H1 (cell line): ENCODE measurements around the gene STK32C. TPM values are rescaled to one million over a fixed set of nuclear protein-coding genes. Genes with fewer than 3 reads are reported as not detected.

Experiments used
- CHD1 ChIP-seq: IDR thresholded peaks from 2 replicates; pipeline ENCODE4 v1.6.1; 2012; ENCODE audit warnings: low read depth, low read length, improper control_type of control experiment
- JUND ChIP-seq: IDR thresholded peaks from 2 replicates; pipeline ENCODE4 v1.6.1; 2011; ENCODE audit warnings: mild to moderate bottlenecking, improper control_type of control experiment, low read length
- NRF1 ChIP-seq: IDR thresholded peaks from 2 replicates; pipeline ENCODE4 v1.6.1; 2011; ENCODE audit warnings: mild to moderate bottlenecking, low read depth, low read length, improper control_type of control experiment
- RBBP5 ChIP-seq: IDR thresholded peaks from 2 replicates; pipeline ENCODE4 v1.7.1; 2012; ENCODE audit warnings: low read depth, mild to moderate bottlenecking, inconsistent platforms, low read length, moderate library complexity, borderline replicate concordance
- TBP ChIP-seq: IDR thresholded peaks from 2 replicates; pipeline ENCODE4 v1.6.1; 2011; ENCODE audit warnings: low read depth, low read length, improper control_type of control experiment
- polyA plus RNA-seq, 7 experiments: library from polyadenylated mRNA; depleted of rRNA in 3 of 7; stranded (reverse) in 5 of 7; unstranded in 2 of 7; fragments of >200 nt in 5 of 7; fragments of 200-250 nt in 2 of 7; gene quantifications; 1 replicate in 5 of 7; 2 replicates in 1 of 7; 4 replicates in 1 of 7; pipeline versions ENCODE4 v1.2.1 to v1.2.3, GENCODE V29; 2011 to 2013; ENCODE audit warnings: missing spikeins in 2 of 7, mixed read lengths in 2 of 7
- total RNA-seq: library from RNA; stranded (reverse); fragmentation: NEBNext Ultra II Directional; extraction: Animal tissue kit (Norgen Biotek cat#: 25700); gene quantifications from 2 replicates; pipeline ENCODE4 v1.2.1, GENCODE V29; 2021
- TF ChIP-seq, protein P1 (sequence below): fragments of 300-600 bp; sonication (generic); IDR thresholded peaks from 2 replicates; pipeline ENCODE4 v1.7.1; 2012; ENCODE audit warnings: low read length, moderate library complexity, mild to moderate bottlenecking, inconsistent platforms; ENCODE audit not compliant: insufficient replicate concordance
- TF ChIP-seq, protein P2 (sequence below): IDR thresholded peaks from 2 replicates; pipeline ENCODE4 v1.6.1; 2012; ENCODE audit warnings: inconsistent platforms

STK32C gene
- total and polyA plus RNA-seq, 2 of the 8 experiments (the other 6 are each of a cell fraction or from before 2014, with no cell fraction given), result 10.6 to 15.6 TPM

DNA sequence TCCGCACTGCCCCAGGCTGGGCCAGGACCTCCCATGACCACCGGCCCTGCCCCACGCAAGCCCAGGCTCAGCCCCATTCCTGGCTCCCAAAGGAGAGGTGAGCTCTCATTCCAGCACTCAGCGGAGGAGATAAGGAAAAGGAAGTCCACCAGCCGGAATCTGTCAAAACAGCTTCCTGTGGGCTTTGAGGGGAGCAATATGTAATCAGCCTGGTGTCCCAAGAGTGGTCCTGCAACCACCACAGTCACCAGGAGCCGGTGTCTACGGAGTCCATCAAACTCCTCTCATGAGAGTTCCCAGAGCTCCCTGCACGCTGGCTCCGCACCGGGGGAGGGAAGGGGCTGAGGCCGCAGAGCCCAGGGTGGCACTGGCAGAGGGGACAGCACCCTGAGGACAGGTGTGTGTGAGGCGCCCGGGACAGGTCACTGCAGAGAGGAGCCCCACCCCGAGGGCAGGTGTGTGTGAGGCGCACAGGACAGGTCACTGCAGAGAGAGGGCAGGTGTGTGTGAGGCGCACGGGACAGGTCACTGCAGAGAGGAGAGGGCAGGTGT is 57.9 kb downstream of the STK32C start (continued):
- no peak for TF ChIP-seq RBBP5
- no peak for TF ChIP-seq CHD1
- TF ChIP-seq JUND, result no peak
- TF ChIP-seq, protein P1, sequence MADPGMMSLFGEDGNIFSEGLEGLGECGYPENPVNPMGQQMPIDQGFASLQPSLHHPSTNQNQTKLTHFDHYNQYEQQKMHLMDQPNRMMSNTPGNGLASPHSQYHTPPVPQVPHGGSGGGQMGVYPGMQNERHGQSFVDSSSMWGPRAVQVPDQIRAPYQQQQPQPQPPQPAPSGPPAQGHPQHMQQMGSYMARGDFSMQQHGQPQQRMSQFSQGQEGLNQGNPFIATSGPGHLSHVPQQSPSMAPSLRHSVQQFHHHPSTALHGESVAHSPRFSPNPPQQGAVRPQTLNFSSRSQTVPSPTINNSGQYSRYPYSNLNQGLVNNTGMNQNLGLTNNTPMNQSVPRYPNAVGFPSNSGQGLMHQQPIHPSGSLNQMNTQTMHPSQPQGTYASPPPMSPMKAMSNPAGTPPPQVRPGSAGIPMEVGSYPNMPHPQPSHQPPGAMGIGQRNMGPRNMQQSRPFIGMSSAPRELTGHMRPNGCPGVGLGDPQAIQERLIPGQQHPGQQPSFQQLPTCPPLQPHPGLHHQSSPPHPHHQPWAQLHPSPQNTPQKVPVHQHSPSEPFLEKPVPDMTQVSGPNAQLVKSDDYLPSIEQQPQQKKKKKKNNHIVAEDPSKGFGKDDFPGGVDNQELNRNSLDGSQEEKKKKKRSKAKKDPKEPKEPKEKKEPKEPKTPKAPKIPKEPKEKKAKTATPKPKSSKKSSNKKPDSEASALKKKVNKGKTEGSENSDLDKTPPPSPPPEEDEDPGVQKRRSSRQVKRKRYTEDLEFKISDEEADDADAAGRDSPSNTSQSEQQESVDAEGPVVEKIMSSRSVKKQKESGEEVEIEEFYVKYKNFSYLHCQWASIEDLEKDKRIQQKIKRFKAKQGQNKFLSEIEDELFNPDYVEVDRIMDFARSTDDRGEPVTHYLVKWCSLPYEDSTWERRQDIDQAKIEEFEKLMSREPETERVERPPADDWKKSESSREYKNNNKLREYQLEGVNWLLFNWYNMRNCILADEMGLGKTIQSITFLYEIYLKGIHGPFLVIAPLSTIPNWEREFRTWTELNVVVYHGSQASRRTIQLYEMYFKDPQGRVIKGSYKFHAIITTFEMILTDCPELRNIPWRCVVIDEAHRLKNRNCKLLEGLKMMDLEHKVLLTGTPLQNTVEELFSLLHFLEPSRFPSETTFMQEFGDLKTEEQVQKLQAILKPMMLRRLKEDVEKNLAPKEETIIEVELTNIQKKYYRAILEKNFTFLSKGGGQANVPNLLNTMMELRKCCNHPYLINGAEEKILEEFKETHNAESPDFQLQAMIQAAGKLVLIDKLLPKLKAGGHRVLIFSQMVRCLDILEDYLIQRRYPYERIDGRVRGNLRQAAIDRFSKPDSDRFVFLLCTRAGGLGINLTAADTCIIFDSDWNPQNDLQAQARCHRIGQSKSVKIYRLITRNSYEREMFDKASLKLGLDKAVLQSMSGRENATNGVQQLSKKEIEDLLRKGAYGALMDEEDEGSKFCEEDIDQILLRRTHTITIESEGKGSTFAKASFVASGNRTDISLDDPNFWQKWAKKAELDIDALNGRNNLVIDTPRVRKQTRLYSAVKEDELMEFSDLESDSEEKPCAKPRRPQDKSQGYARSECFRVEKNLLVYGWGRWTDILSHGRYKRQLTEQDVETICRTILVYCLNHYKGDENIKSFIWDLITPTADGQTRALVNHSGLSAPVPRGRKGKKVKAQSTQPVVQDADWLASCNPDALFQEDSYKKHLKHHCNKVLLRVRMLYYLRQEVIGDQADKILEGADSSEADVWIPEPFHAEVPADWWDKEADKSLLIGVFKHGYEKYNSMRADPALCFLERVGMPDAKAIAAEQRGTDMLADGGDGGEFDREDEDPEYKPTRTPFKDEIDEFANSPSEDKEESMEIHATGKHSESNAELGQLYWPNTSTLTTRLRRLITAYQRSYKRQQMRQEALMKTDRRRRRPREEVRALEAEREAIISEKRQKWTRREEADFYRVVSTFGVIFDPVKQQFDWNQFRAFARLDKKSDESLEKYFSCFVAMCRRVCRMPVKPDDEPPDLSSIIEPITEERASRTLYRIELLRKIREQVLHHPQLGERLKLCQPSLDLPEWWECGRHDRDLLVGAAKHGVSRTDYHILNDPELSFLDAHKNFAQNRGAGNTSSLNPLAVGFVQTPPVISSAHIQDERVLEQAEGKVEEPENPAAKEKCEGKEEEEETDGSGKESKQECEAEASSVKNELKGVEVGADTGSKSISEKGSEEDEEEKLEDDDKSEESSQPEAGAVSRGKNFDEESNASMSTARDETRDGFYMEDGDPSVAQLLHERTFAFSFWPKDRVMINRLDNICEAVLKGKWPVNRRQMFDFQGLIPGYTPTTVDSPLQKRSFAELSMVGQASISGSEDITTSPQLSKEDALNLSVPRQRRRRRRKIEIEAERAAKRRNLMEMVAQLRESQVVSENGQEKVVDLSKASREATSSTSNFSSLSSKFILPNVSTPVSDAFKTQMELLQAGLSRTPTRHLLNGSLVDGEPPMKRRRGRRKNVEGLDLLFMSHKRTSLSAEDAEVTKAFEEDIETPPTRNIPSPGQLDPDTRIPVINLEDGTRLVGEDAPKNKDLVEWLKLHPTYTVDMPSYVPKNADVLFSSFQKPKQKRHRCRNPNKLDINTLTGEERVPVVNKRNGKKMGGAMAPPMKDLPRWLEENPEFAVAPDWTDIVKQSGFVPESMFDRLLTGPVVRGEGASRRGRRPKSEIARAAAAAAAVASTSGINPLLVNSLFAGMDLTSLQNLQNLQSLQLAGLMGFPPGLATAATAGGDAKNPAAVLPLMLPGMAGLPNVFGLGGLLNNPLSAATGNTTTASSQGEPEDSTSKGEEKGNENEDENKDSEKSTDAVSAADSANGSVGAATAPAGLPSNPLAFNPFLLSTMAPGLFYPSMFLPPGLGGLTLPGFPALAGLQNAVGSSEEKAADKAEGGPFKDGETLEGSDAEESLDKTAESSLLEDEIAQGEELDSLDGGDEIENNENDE, result no peak
- TF ChIP-seq, protein P2, sequence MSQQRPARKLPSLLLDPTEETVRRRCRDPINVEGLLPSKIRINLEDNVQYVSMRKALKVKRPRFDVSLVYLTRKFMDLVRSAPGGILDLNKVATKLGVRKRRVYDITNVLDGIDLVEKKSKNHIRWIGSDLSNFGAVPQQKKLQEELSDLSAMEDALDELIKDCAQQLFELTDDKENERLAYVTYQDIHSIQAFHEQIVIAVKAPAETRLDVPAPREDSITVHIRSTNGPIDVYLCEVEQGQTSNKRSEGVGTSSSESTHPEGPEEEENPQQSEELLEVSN, result no peak
- no peak for TF ChIP-seq TBP
- TF ChIP-seq NRF1, result no peak
